ENCODE measurements around the gene SUCLA2. TPM values are rescaled to one million over a fixed set of nuclear protein-coding genes. Genes with fewer than 3 reads are reported as not detected.
"Not testable (repeated sequence)": the region's sequence is repeated elsewhere in the genome, so short reads cannot be mapped to it uniquely, and the experiment has no call there.

SUCLA2 gene
- total RNA-seq, 1 donor from 2014 or later = 51.9 TPM

- Mint-ChIP-seq H3K9me3 (no peaks in the 10 kb centered on the region), H3K4me3 (no peak overlapping the region), H3K27me3 (no peaks in the 10 kb centered on the region), H3K4me1 (ENCODE audit: unreplicated experiment) (peaks cover 22% of the 10 kb centered on the region), H3K36me3 (peaks cover 14% of the 10 kb centered on the region), H3K27ac (no peak overlapping the region)
- DNase-seq (ENCODE audit: extremely low spot score, unreplicated experiment) = no peak
- TF ChIP-seq CTCF (conservative IDR thresholded peaks at IDR 0.05) = no peak
These were observed 5.3 kb upstream of the SUCLA2 start for GRCh38 chr13:48006396-48006795.

GRCh38 chr13:48004201-48004600 lies 3.1 kb upstream of the SUCLA2 start:
- TF ChIP-seq CTCF (conservative IDR thresholded peaks at IDR 0.05) = no peak
- no peak for DNase-seq (ENCODE audit: extremely low spot score, unreplicated experiment)
- Mint-ChIP-seq H3K4me3 (peak overlapping the region; percentile 46), H3K27me3 (no peaks in the 10 kb centered on the region), H3K4me1 (ENCODE audit: unreplicated experiment) (peaks cover 29% of the 10 kb centered on the region), H3K36me3 (peaks cover 6% of the 10 kb centered on the region), H3K9me3 (no peaks in the 10 kb centered on the region), H3K27ac (peak overlapping the region; percentile 27)

- H3K9me3 Mint-ChIP-seq; H3K36me3 Mint-ChIP-seq; DNase-seq (ENCODE audit: extremely low spot score, unreplicated experiment); H3K27me3 Mint-ChIP-seq: not testable (repeated sequence)
- Mint-ChIP-seq H3K4me1 (ENCODE audit: unreplicated experiment) (peaks cover 26% of the 10 kb centered on the region), H3K4me3 (peak overlapping the region; percentile 96), H3K27ac (peak overlapping the region; percentile 98)
These were observed 926 bp upstream of the SUCLA2 start for GRCh38 chr13:48001999-48002398.

- H3K4me1 Mint-ChIP-seq (ENCODE audit: unreplicated experiment) = peaks cover 26% of the 10 kb centered on the region
- TF ChIP-seq CTCF (conservative IDR thresholded peaks at IDR 0.05) = no peak
- no peak for DNase-seq (ENCODE audit: extremely low spot score, unreplicated experiment)
- H3K4me3 Mint-ChIP-seq = peak overlapping the region; percentile 96
- H3K36me3 Mint-ChIP-seq = peaks cover 4% of the 10 kb centered on the region
- no peaks in the 10 kb centered on the region for H3K27me3 Mint-ChIP-seq
- H3K27ac Mint-ChIP-seq = peak overlapping the region; percentile 98
- H3K9me3 Mint-ChIP-seq = no peaks in the 10 kb centered on the region
These were observed 437 bp downstream of the SUCLA2 start for GRCh38 chr13:48000559-48001113.

GRCh38 chr13:47999973-48000372 lies 1.1 kb downstream of the SUCLA2 start:
- H3K36me3 Mint-ChIP-seq = peaks cover 4% of the 10 kb centered on the region
- H3K4me3 Mint-ChIP-seq = peak overlapping the region; percentile 96
- TF ChIP-seq CTCF (conservative IDR thresholded peaks at IDR 0.05) = no peak
- H3K27ac Mint-ChIP-seq = peak overlapping the region; percentile 98
- no peak for DNase-seq (ENCODE audit: extremely low spot score, unreplicated experiment)
- H3K4me1 Mint-ChIP-seq (ENCODE audit: unreplicated experiment) = peaks cover 26% of the 10 kb centered on the region
- H3K27me3 Mint-ChIP-seq = no peaks in the 10 kb centered on the region
- no peaks in the 10 kb centered on the region for H3K9me3 Mint-ChIP-seq

GRCh38 chr13:47997384-47997783 lies 3.7 kb downstream of the SUCLA2 start:
- H3K27ac Mint-ChIP-seq = no peak overlapping the region
- H3K36me3 Mint-ChIP-seq = peaks cover 20% of the 10 kb centered on the region
- H3K9me3 Mint-ChIP-seq = no peaks in the 10 kb centered on the region
- H3K27me3 Mint-ChIP-seq = no peaks in the 10 kb centered on the region
- no peak for TF ChIP-seq CTCF (conservative IDR thresholded peaks at IDR 0.05)
- H3K4me1 Mint-ChIP-seq (ENCODE audit: unreplicated experiment) = peaks cover 19% of the 10 kb centered on the region
- H3K4me3 Mint-ChIP-seq = no peak overlapping the region
- no peak for DNase-seq (ENCODE audit: extremely low spot score, unreplicated experiment)
